ENCODE measurements around the gene PHACTR1. TPM values are rescaled to one million over a fixed set of nuclear protein-coding genes. Genes with fewer than 3 reads are reported as not detected.

PHACTR1 gene
- total RNA-seq, 2 donors from 2014 or later, result 6.0 to 12.9 TPM

GRCh38 chr6:13175087-13175486, 458.5 kb downstream of the PHACTR1 start:
- no peaks in the 10 kb centered on the region for H3K9me3 ChIP-seq
- TF ChIP-seq, protein P1, sequence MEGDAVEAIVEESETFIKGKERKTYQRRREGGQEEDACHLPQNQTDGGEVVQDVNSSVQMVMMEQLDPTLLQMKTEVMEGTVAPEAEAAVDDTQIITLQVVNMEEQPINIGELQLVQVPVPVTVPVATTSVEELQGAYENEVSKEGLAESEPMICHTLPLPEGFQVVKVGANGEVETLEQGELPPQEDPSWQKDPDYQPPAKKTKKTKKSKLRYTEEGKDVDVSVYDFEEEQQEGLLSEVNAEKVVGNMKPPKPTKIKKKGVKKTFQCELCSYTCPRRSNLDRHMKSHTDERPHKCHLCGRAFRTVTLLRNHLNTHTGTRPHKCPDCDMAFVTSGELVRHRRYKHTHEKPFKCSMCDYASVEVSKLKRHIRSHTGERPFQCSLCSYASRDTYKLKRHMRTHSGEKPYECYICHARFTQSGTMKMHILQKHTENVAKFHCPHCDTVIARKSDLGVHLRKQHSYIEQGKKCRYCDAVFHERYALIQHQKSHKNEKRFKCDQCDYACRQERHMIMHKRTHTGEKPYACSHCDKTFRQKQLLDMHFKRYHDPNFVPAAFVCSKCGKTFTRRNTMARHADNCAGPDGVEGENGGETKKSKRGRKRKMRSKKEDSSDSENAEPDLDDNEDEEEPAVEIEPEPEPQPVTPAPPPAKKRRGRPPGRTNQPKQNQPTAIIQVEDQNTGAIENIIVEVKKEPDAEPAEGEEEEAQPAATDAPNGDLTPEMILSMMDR (IDR thresholded peaks at IDR 0.05), result no peak
- TF ChIP-seq POLR2A (IDR thresholded peaks at IDR 0.05), result no peak
- H3K27me3 ChIP-seq, result no peaks in the 10 kb centered on the region
- H3K4me3 ChIP-seq, result no peak overlapping the region
- H3K36me3 ChIP-seq (replicated peaks in 1 of 2; ENCODE audit: insufficient read depth in 1 of 2, low read depth in 2 of 2), result no peaks in the 10 kb centered on the region
- H3K4me1 ChIP-seq, result no peaks in the 10 kb centered on the region
- DNase-seq (no peak), ATAC-seq (no peak)
- intact Hi-C loops (cut with DNase I), result no loop called here
- WGBS, 2 donors, result 81 to 86% methylated on average over 2 of the region's 2 CpGs
- H3K27ac ChIP-seq, result no peak overlapping the region

DNA sequence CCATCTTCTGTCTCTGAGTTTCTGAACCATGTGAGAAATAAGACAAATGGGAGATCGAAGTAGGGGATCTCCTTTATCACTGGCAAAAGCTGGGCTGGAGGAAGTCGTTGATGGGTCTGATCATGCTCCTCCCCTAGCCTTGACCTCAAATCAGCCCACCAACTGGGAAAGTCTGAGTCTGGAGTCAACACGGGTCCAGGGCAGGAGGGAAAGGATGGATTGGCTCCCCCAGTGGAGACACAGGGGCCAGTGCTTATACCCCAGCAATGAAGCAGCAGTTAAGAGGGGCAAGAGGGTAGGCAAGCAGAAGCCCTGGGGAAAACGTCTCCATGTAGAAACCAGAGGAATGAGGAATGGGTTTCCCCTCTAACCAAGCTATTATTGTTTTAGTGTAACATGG, 459.2 kb downstream of the PHACTR1 start:
- WGBS, 2 donors, result 60 to 65% methylated on average over 4 of the region's 4 CpGs
- Histone ChIP-seq H3K4me1 (no peaks in the 10 kb centered on the region), H3K27ac (no peak overlapping the region), H3K4me3 (no peak overlapping the region), H3K36me3 (replicated peaks in 1 of 2; ENCODE audit: insufficient read depth in 1 of 2, low read depth in 2 of 2) (no peaks in the 10 kb centered on the region), H3K9me3 (no peaks in the 10 kb centered on the region), H3K27me3 (no peaks in the 10 kb centered on the region)
- DNase-seq (no peak), ATAC-seq (no peak)
- TF ChIP-seq, protein P1 (IDR thresholded peaks at IDR 0.05), result no peak
- TF ChIP-seq POLR2A (IDR thresholded peaks at IDR 0.05), result no peak
- intact Hi-C loops (cut with DNase I), result no loop called here

GRCh38 chr6:13177664-13178063, 461.1 kb downstream of the PHACTR1 start:
- Histone ChIP-seq H3K27ac (no peak overlapping the region), H3K9me3 (no peaks in the 10 kb centered on the region), H3K4me3 (no peak overlapping the region), H3K27me3 (no peaks in the 10 kb centered on the region), H3K36me3 (replicated peaks in 1 of 2; ENCODE audit: insufficient read depth in 1 of 2, low read depth in 2 of 2) (no peaks in the 10 kb centered on the region), H3K4me1 (no peaks in the 10 kb centered on the region)
- no peak for TF ChIP-seq POLR2A (IDR thresholded peaks at IDR 0.05)
- TF ChIP-seq, protein P1 (IDR thresholded peaks at IDR 0.05), result no peak
- ATAC-seq (no peak), DNase-seq (no peak)
- whole genome bisulfite sequencing, 2 donors, result 86 to 93% methylated on average over 2 of the region's 2 CpGs
- intact Hi-C loops (cut with DNase I), result no loop called here

DNA sequence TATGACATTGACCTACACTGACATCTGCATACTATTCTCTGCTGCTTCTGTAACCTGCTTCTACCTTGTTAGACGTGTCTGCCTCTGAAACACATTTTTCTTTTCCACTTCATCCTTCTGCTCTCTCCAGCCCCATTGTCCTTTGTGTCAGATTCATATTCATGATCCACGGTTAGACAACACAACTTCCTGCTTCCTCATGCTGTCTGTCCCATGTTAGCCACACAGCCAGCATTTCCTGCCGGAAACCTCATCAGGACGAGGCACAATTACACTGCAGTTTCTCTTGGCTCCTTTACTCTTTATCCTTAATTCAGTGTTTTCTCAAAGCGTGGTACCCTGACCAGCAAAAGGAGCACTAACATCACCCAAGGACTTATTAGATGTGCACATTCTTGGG, 461.5 kb downstream of the PHACTR1 start:
- Histone ChIP-seq H3K9me3 (no peaks in the 10 kb centered on the region), H3K27ac (no peak overlapping the region), H3K4me3 (no peak overlapping the region), H3K4me1 (no peaks in the 10 kb centered on the region), H3K36me3 (replicated peaks in 1 of 2; ENCODE audit: insufficient read depth in 1 of 2, low read depth in 2 of 2) (no peaks in the 10 kb centered on the region), H3K27me3 (no peaks in the 10 kb centered on the region)
- TF ChIP-seq, protein P1 (IDR thresholded peaks at IDR 0.05), result no peak
- no peak for TF ChIP-seq POLR2A (IDR thresholded peaks at IDR 0.05)
- no peak for ATAC-seq
- intact Hi-C loops (cut with DNase I), result no loop called here
- DNase-seq, result no peak
- 43 to 71% methylated on average over 4 to 5 of the region's 5 CpGs for WGBS, 2 donors

GRCh38 chr6:13180538-13180937, 464.0 kb downstream of the PHACTR1 start:
- 84 to 95% methylated on average over 7 of the region's 7 CpGs for WGBS, 2 donors
- DNase-seq, result no peak
- intact Hi-C loops (cut with DNase I), result no loop called here

More at GRCh38 chr6:13180538-13180937, 464.0 kb downstream of the PHACTR1 start:
- Histone ChIP-seq H3K4me1 (no peaks in the 10 kb centered on the region), H3K4me3 (no peak overlapping the region), H3K36me3 (replicated peaks in 1 of 2; ENCODE audit: insufficient read depth in 1 of 2, low read depth in 2 of 2) (no peaks in the 10 kb centered on the region), H3K27me3 (no peaks in the 10 kb centered on the region), H3K27ac (no peak overlapping the region), H3K9me3 (no peaks in the 10 kb centered on the region)
- TF ChIP-seq POLR2A (IDR thresholded peaks at IDR 0.05), result no peak
- TF ChIP-seq, protein P1 (IDR thresholded peaks at IDR 0.05), result no peak
- no peak for ATAC-seq
